HepG2 (cell line): ENCODE data around the gene POLRMT. TPM values are rescaled to one million over a fixed set of nuclear protein-coding genes. Genes with fewer than 3 reads are reported as not detected.

Experiments
- ATAC-seq: fragments of 200-7000 bp; cut with Tn5 transposase; 3 replicates; pipeline ENCODE4 v1.9.1; 2020; ENCODE audit warnings: mild to moderate bottlenecking, moderate library complexity
- BruUV-seq: library from RNA; stranded (reverse); fragments of 400-500 nt; replicated peaks from 2 replicates; lab custom pipeline; 2021; lab: Mats Ljungman, UMichigan
- CTCF ChIA-PET: fragments of 300-600 bp; formaldehyde crosslinking; extraction: SDS; loops from one replicate; lab custom pipeline; 2021; ENCODE audit warnings: low total read pairs, inconsistent platforms, low intra/inter-chr PET ratio; lab: Yijun Ruan, JAX
- POLR2A ChIA-PET: fragments of 350-600 bp; sonication (Branson Sonifier 250); formaldehyde crosslinking; loops from one replicate; lab custom pipeline; 2020; ENCODE audit warnings: antibody characterized with exemption, inconsistent platforms; lab: Yijun Ruan, JAX
- DNase-seq: peaks from one replicate; pipeline ENCODE4 v3.0.0-alpha.2; 2015; ENCODE audit warnings: low spot score
- FAIRE-seq: peaks from 3 replicates; lab custom pipeline; 2011; peaks lifted over from hg19 to GRCh38; lab: Jason Lieb, UNC
- H2AFZ ChIP-seq: one replicate; pipeline ENCODE4 v1.6.1; 2011; ENCODE audit warnings: low read length, inconsistent platforms
- H3K27ac ChIP-seq: fragments of 300-600 bp; 3 replicates; pipeline ENCODE4 v1.8.0; 2011; ENCODE audit warnings: mixed run types, mild to moderate bottlenecking, mixed read lengths, low read length, inconsistent platforms; ENCODE audit not compliant: insufficient read depth; ENCODE audit errors: extremely low read length
- H3K27me3 ChIP-seq, 2 experiments: fragments of 200-600 bp in 1 of 2; 2 replicates in 1 of 2; 3 replicates in 1 of 2; pipeline versions ENCODE4 v1.6.0 to v1.8.0; 2011; ENCODE audit warnings: low read length in 2 of 2, mild to moderate bottlenecking in 2 of 2, moderate library complexity in 2 of 2, inconsistent platforms in 1 of 2; ENCODE audit not compliant: insufficient read depth in 2 of 2, control insufficient read depth in 1 of 2
- H3K36me3 ChIP-seq, 2 experiments: fragments of 200-600 bp in 1 of 2; replicated peaks in 1 of 2; 2 replicates in 1 of 2; 3 replicates in 1 of 2; pipeline versions ENCODE4 v1.5.1 to v1.8.0; 2011; ENCODE audit warnings: low read length in 2 of 2, inconsistent platforms in 1 of 2; ENCODE audit not compliant: insufficient read depth in 2 of 2, control insufficient read depth in 1 of 2
- H3K4me1 ChIP-seq: 2 replicates; pipeline ENCODE4 v1.5.1; 2012; ENCODE audit warnings: low read length, inconsistent platforms; ENCODE audit not compliant: insufficient read depth
- H3K4me2 ChIP-seq: 2 replicates; pipeline ENCODE4 v1.6.0; 2011; ENCODE audit warnings: low read depth, low read length, inconsistent platforms
- H3K4me3 ChIP-seq, 3 experiments: fragments of 200-600 bp in 1 of 3; sonication (generic), shearing (Covaris generic) in 1 of 3; replicated peaks in 1 of 3; 2 replicates each; pipeline ENCODE4 v1.5.1; 2011 to 2016; ENCODE audit warnings: low read length in 3 of 3, inconsistent platforms in 2 of 3, low read depth in 2 of 3, mild to moderate bottlenecking in 2 of 3, control low read depth in 1 of 3, mixed read lengths in 1 of 3; ENCODE audit not compliant: insufficient read depth in 1 of 3
- H3K79me2 ChIP-seq: one replicate; pipeline ENCODE4 v1.6.1; 2011; ENCODE audit warnings: low read length, inconsistent platforms; ENCODE audit not compliant: insufficient read depth
- H3K9ac ChIP-seq: 2 replicates; pipeline ENCODE4 v1.6.0; 2011; ENCODE audit warnings: mild to moderate bottlenecking, low read depth, low read length, inconsistent platforms; ENCODE audit not compliant: insufficient read depth
- H3K9me3 ChIP-seq: 2 replicates; pipeline ENCODE4 v1.5.1; 2012; ENCODE audit warnings: mild to moderate bottlenecking, low read length
- H4K20me1 ChIP-seq: 2 replicates; pipeline ENCODE4 v1.6.0; 2011; ENCODE audit warnings: inconsistent platforms, mild to moderate bottlenecking, low read length, moderate library complexity; ENCODE audit not compliant: insufficient read depth
- BRCA1 ChIP-seq: sonication (generic); formaldehyde crosslinking; IDR thresholded peaks from 2 replicates; pipeline ENCODE4 v1.4.0; 2020; ENCODE audit warnings: missing genetic modification reagents
- GRHL1 ChIP-seq: sonication (generic); formaldehyde crosslinking; conservative IDR thresholded peaks from 2 replicates; pipeline ENCODE4 v1.8.0; 2022; ENCODE audit warnings: missing genetic modification reagents
- KLF13 ChIP-seq: sonication (generic); formaldehyde crosslinking; IDR thresholded peaks from 2 replicates; pipeline ENCODE4 v1.4.0; 2020; ENCODE audit warnings: mild to moderate bottlenecking, missing genetic modification reagents
- KMT2B ChIP-seq: IDR thresholded peaks from 2 replicates; pipeline ENCODE4 v1.6.1; 2016; ENCODE audit warnings: missing genetic modification reagents, missing compliant biosample characterization
- MAX ChIP-seq: IDR thresholded peaks from 2 replicates; pipeline ENCODE4 v1.6.1; 2012; ENCODE audit warnings: inconsistent platforms
- TFAP4 ChIP-seq: sonication (generic); IDR thresholded peaks from 2 replicates; pipeline ENCODE4 v1.6.1; 2016; ENCODE audit warnings: low read depth, borderline replicate concordance
- XRCC5 ChIP-seq: fragments of 200-400 bp; formaldehyde crosslinking; optimal IDR thresholded peaks from 2 replicates; pipeline ENCODE3; 2017; ENCODE audit warnings: mild to moderate bottlenecking, low read length
- ZFYVE20 ChIP-seq: sonication (generic); formaldehyde crosslinking; IDR thresholded peaks from 2 replicates; pipeline ENCODE4 v1.8.0; 2023; ENCODE audit warnings: low read depth, mild to moderate bottlenecking, moderate library complexity, missing genetic modification reagents, borderline replicate concordance
- ZNF143 ChIP-seq: sonication (generic); formaldehyde crosslinking; IDR thresholded peaks from 2 replicates; pipeline ENCODE4 v1.4.0; 2020; ENCODE audit warnings: missing genetic modification reagents
- ZNF232 ChIP-seq: sonication (generic); formaldehyde crosslinking; IDR thresholded peaks from 2 replicates; pipeline ENCODE4 v1.4.0; 2020; ENCODE audit warnings: missing genetic modification reagents, borderline replicate concordance
- ZNF333 ChIP-seq: sonication (generic); formaldehyde crosslinking; IDR thresholded peaks from 2 replicates; pipeline ENCODE4 v1.4.0; 2020; ENCODE audit warnings: mild to moderate bottlenecking, missing genetic modification reagents, borderline replicate concordance
- ZNF383 ChIP-seq: sonication (generic); formaldehyde crosslinking; IDR thresholded peaks from 2 replicates; pipeline ENCODE4 v1.4.0; 2020; ENCODE audit warnings: missing genetic modification reagents, mild to moderate bottlenecking, borderline replicate concordance
- ZNF550 ChIP-seq: sonication (generic); formaldehyde crosslinking; IDR thresholded peaks from 2 replicates; pipeline ENCODE4 v1.4.0; 2020; ENCODE audit warnings: mild to moderate bottlenecking, missing genetic modification reagents, borderline replicate concordance
- ZNF615 ChIP-seq: sonication (generic); formaldehyde crosslinking; IDR thresholded peaks from 2 replicates; pipeline ENCODE4 v1.5.0; 2020; ENCODE audit warnings: mild to moderate bottlenecking, missing genetic modification reagents, borderline replicate concordance
- ZNF619 ChIP-seq: sonication (generic); formaldehyde crosslinking; IDR thresholded peaks from 2 replicates; pipeline ENCODE4 v1.4.0; 2020; ENCODE audit warnings: mild to moderate bottlenecking, missing genetic modification reagents
- ZNF777 ChIP-seq: sonication (generic); formaldehyde crosslinking; IDR thresholded peaks from 2 replicates; pipeline ENCODE4 v1.4.0; 2020; ENCODE audit warnings: missing genetic modification reagents
- WGBS: methylation state at CpG from one replicate; pipeline ENCODE4 v1.1.6; 2017; ENCODE audit warnings: low lambda C conversion rate; 5-methylcytosine and 5-hydroxymethylcytosine counted together
- in situ Hi-C: cut with HindIII; loops from 2 replicates; pipeline ENCODE4 v1.10.0; 2017; ENCODE audit warnings: low pct_unique_long_range_greater_than_20kb; ENCODE audit not compliant: extremely low pct_ligation_motif_present
- intact Hi-C: fragments of 100-400 bp; cut with micrococcal nuclease; formaldehyde crosslinking; loops from one replicate; pipeline ENCODE4 v1.10.0; 2022; ENCODE audit not compliant: unreplicated experiment
- polyA plus RNA-seq, 8 experiments: library from polyadenylated mRNA; depleted of rRNA in 3 of 8; stranded (reverse) in 7 of 8; unstranded in 1 of 8; fragments of >200 nt; fragmentation: Illumina TruSeq in 4 of 8; extraction: Trizol in 4 of 8; gene quantifications; 2 replicates each; pipeline versions ENCODE4 v1.2.1 to v1.2.3, GENCODE V29; 2011 to 2016; ENCODE audit warnings: low read depth in 4 of 8, missing spikeins in 1 of 8, mixed read lengths in 1 of 8; ENCODE audit not compliant: insufficient read depth in 1 of 8
- total RNA-seq, 5 experiments: library from RNA; depleted of rRNA; stranded (reverse); fragments of >200 nt; fragmentation: Illumina TruSeq; extraction: Trizol; gene quantifications; 2 replicates each; pipeline ENCODE4 v1.2.3, GENCODE V29; 2016; ENCODE audit warnings: low read depth in 1 of 5
- TF ChIP-seq, protein P1 (sequence below): sonication (generic); formaldehyde crosslinking; IDR thresholded peaks from 2 replicates; pipeline ENCODE4 v1.5.1; 2020; ENCODE audit warnings: mild to moderate bottlenecking, missing genetic modification reagents, borderline replicate concordance

POLRMT gene
- total and polyA plus RNA-seq, 2 of the 13 experiments (the other 11 are each of a cell fraction or from before 2014, with no cell fraction given) = 78.0 to 101 TPM

DNA sequence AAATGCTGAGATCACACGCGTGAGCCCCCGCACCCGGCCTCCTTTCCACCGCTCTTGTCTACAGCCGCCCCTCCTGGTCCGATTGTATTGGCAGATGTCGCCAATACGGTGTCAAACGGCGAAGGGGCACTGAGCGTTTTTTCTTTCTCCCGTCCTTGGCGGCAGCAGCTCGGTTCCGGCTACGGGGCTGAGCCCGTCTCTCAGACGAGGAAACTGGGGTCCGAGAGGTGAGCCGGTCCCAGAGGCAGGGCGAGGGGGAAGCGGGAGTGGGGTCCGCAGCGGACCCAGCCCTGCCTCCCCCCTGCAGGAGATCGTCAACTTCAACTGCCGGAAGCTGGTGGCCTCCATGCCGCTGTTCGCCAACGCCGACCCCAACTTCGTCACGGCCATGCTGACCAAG is 20.4 kb downstream of the POLRMT start (continued):
- TF ChIP-seq GRHL1 (CRISPR knock-in tag) = no peak

GRCh38 chr19:611481-611868 is 21.9 kb downstream of the POLRMT start:
- 82% methylated on average over 13 of the region's 13 CpGs for WGBS
- ChIA-PET CTCF (no interaction called here), POLR2A (no interaction called here)
- TF ChIP-seq ZNF383 (CRISPR knock-in tag) = no peak
- no peak for TF ChIP-seq ZNF232 (CRISPR knock-in tag)
- TF ChIP-seq KMT2B (CRISPR knock-in tag) = no peak
- no peak for TF ChIP-seq MAX
- TF ChIP-seq KLF13 (CRISPR knock-in tag) = no peak
- no peak for TF ChIP-seq TFAP4
- no peak for TF ChIP-seq ZFYVE20 (CRISPR knock-in tag)
- TF ChIP-seq, protein P1, sequence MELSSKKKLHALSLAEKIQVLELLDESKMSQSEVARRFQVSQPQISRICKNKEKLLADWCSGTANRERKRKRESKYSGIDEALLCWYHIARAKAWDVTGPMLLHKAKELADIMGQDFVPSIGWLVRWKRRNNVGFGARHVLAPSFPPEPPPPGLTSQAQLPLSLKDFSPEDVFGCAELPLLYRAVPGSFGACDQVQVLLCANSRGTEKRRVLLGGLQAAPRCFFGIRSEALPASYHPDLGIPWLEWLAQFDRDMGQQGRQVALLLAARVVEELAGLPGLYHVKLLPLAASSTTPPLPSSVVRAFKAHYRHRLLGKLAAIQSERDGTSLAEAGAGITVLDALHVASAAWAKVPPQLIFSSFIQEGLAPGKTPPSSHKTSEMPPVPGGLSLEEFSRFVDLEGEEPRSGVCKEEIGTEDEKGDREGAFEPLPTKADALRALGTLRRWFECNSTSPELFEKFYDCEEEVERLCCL (CRISPR knock-in tag) = no peak
- TF ChIP-seq BRCA1 (CRISPR knock-in tag) = no peak
- no peak for TF ChIP-seq ZNF619 (CRISPR knock-in tag)
- no peak for TF ChIP-seq ZNF333 (CRISPR knock-in tag)
- TF ChIP-seq XRCC5 = no peak
- no peak for TF ChIP-seq ZNF615 (CRISPR knock-in tag)
- no peak for TF ChIP-seq ZNF143 (CRISPR knock-in tag)
- no peak for TF ChIP-seq ZNF777
- TF ChIP-seq ZNF550 (CRISPR knock-in tag) = no peak
- H3K27me3 ChIP-seq = no peaks in the 10 kb centered on the region
- DNase-seq (no peak), FAIRE-seq (no peak), ATAC-seq (no peak)
- no peak overlapping the region for H3K27ac ChIP-seq
- peaks cover 3 to 4% of the 10 kb centered on the region in 2 experiments; a peak in 2 of 5 replicates for H3K36me3 ChIP-seq
- no TSS peak for BruUV-seq
- H3K4me3 ChIP-seq = no peak overlapping the region
- intact Hi-C loops (no loop called here), in situ Hi-C loops (no loop called here)
- H3K4me1 ChIP-seq = no peaks in the 10 kb centered on the region
- no peak overlapping the region for H3K9ac ChIP-seq
- H4K20me1 ChIP-seq = no peaks in the 10 kb centered on the region
- no peak overlapping the region for H2AFZ ChIP-seq
- H3K4me2 ChIP-seq = no peak overlapping the region
- no peaks in the 10 kb centered on the region for H3K9me3 ChIP-seq
- no peaks in the 10 kb centered on the region for H3K79me2 ChIP-seq
